GM12878 (cell line): ENCODE measurements around the gene PTPRF. TPM values are rescaled to one million over a fixed set of nuclear protein-coding genes. Genes with fewer than 3 reads are reported as not detected.

Experiments used
- ATAC-seq: fragments of 200-7000 bp; cut with Tn5 transposase; 3 replicates; pipeline ENCODE4 v1.9.1; 2020; ENCODE audit warnings: mild to moderate bottlenecking, moderate library complexity
- BruUV-seq: library from RNA; stranded (reverse); fragments of 400-500 nt; replicated peaks from 2 replicates; lab custom pipeline; 2021; lab: Mats Ljungman, UMichigan
- CTCF ChIA-PET: fragments of 300-600 bp; sonication (Branson Sonifier 250); formaldehyde crosslinking; extraction: SDS; loops from one replicate; lab custom pipeline; 2021; ENCODE audit warnings: inconsistent platforms; lab: Yijun Ruan, JAX
- POLR2A ChIA-PET: fragments of 350-600 bp; formaldehyde crosslinking; extraction: SDS; loops from one replicate; lab custom pipeline; 2021; ENCODE audit warnings: inconsistent platforms; lab: Charles Lee
- RAD21 ChIA-PET: fragments of 300-600 bp; sonication (Branson Sonifier 250); formaldehyde crosslinking; loops from one replicate; lab custom pipeline; 2023; ENCODE audit warnings: antibody characterized with exemption; ENCODE audit not compliant: unreplicated experiment; lab: Charles Lee
- SMC1A ChIA-PET: fragments of 300-600 bp; sonication (Branson Sonifier 250); formaldehyde crosslinking; loops from one replicate; lab custom pipeline; 2023; ENCODE audit not compliant: unreplicated experiment, uncharacterized antibody; lab: Charles Lee
- DNase-seq: peaks from one replicate; pipeline ENCODE4 v3.0.0-alpha.2; 2011; ENCODE audit warnings: low read depth, low spot score
- FAIRE-seq: peaks from 3 replicates; lab custom pipeline; 2011; peaks lifted over from hg19 to GRCh38; lab: Jason Lieb, UNC
- H2AFZ ChIP-seq: 2 replicates; pipeline ENCODE4 v1.6.0; 2011; ENCODE audit warnings: low read depth, low read length, control low read depth; ENCODE audit not compliant: control insufficient read depth
- H3K27ac ChIP-seq: 2 replicates; pipeline ENCODE4 v1.5.1; 2011; ENCODE audit warnings: control low read depth; ENCODE audit not compliant: control insufficient read depth, insufficient read depth
- H3K27me3 ChIP-seq, 2 experiments: replicated peaks in 1 of 2; 2 replicates each; pipeline versions ENCODE4 v1.6.0 to v1.6.1; 2011; ENCODE audit warnings: low read length in 1 of 2; ENCODE audit not compliant: control insufficient read depth in 2 of 2, insufficient read depth in 2 of 2
- H3K36me3 ChIP-seq, 2 experiments: 2 replicates each; pipeline ENCODE4 v1.5.1; 2011; ENCODE audit warnings: low read length in 1 of 2; ENCODE audit not compliant: control insufficient read depth in 2 of 2, insufficient read depth in 2 of 2
- H3K4me1 ChIP-seq: 2 replicates; pipeline ENCODE4 v1.6.1; 2011; ENCODE audit warnings: mild to moderate bottlenecking, low read length, moderate library complexity, mixed read lengths; ENCODE audit not compliant: control insufficient read depth, insufficient read depth
- H3K4me2 ChIP-seq: 2 replicates; pipeline ENCODE4 v1.6.0; 2011; ENCODE audit warnings: control low read depth; ENCODE audit not compliant: control insufficient read depth, insufficient read depth
- H3K4me3 ChIP-seq: fragments of 200-600 bp; sonication (generic); 2 replicates; pipeline ENCODE4 v1.5.1; 2016
- H3K79me2 ChIP-seq: 2 replicates; pipeline ENCODE4 v1.6.0; 2011; ENCODE audit warnings: low read length; ENCODE audit not compliant: control insufficient read depth, insufficient read depth
- H3K9ac ChIP-seq: 2 replicates; pipeline ENCODE4 v1.8.0; 2011; ENCODE audit warnings: low read length, control low read depth, mixed read lengths; ENCODE audit not compliant: control insufficient read depth, insufficient read depth
- H3K9me3 ChIP-seq: replicated peaks from 3 replicates; pipeline ENCODE4 v1.5.1; 2011; ENCODE audit warnings: mild to moderate bottlenecking, low read length; ENCODE audit not compliant: control insufficient read depth, insufficient read depth
- H4K20me1 ChIP-seq: 2 replicates; pipeline ENCODE4 v1.6.0; 2011; ENCODE audit not compliant: control insufficient read depth, insufficient read depth
- CEBPZ ChIP-seq: fragments of 150-350 bp; IDR thresholded peaks from 2 replicates; pipeline ENCODE4 v1.6.1; 2016; ENCODE audit warnings: low read depth, low read length
- E2F8 ChIP-seq: fragments of 450-650 bp; IDR thresholded peaks from 2 replicates; pipeline ENCODE4 v1.6.1; 2018; ENCODE audit warnings: mild to moderate bottlenecking, low read depth, moderate library complexity; ENCODE audit not compliant: partially characterized antibody
- GABPA ChIP-seq: IDR thresholded peaks from 2 replicates; pipeline ENCODE4 v1.6.1; 2014; ENCODE audit warnings: antibody characterized with exemption, low read depth, mild to moderate bottlenecking, inconsistent platforms
- MEF2A ChIP-seq: IDR thresholded peaks from 2 replicates; pipeline ENCODE4 v1.6.1; 2011; ENCODE audit warnings: low read depth, mild to moderate bottlenecking, low read length, moderate library complexity; ENCODE audit not compliant: insufficient read depth
- MTA3 ChIP-seq: IDR thresholded peaks from 2 replicates; pipeline ENCODE4 v1.6.1; 2012; ENCODE audit warnings: low read length, inconsistent platforms, borderline replicate concordance
- RELB ChIP-seq: fragments of 450-650 bp; IDR thresholded peaks from 2 replicates; pipeline ENCODE4 v1.6.1; 2017; ENCODE audit warnings: low read depth, mild to moderate bottlenecking, moderate library complexity
- SIN3A ChIP-seq: IDR thresholded peaks from 2 replicates; pipeline ENCODE4 v1.6.1; 2012; ENCODE audit warnings: low read depth, low read length, improper control_type of control experiment
- SUZ12 ChIP-seq: fragments of 200-600 bp; sonication (generic); IDR thresholded peaks from one replicate; pipeline ENCODE4 v1.6.1; 2018; ENCODE audit warnings: antibody characterized with exemption, mild to moderate bottlenecking; ENCODE audit not compliant: unreplicated experiment
- TCF7 ChIP-seq: IDR thresholded peaks from 2 replicates; pipeline ENCODE4 v1.6.1; 2014; ENCODE audit warnings: antibody characterized with exemption, borderline replicate concordance
- ZBTB4 ChIP-seq: fragments of 450-650 bp; formaldehyde crosslinking; IDR thresholded peaks from 2 replicates; pipeline ENCODE4 v1.4.0; 2022; ENCODE audit warnings: mild to moderate bottlenecking, moderate library complexity
- WGBS: methylation state at CpG from one replicate; pipeline ENCODE4 v1.1.6; 2016; ENCODE audit warnings: low lambda C conversion rate; ENCODE audit not compliant: insufficient replicate concordance, insufficient coverage; ENCODE audit errors: missing lambda C conversion rate; 5-methylcytosine and 5-hydroxymethylcytosine counted together
- in situ Hi-C: fragments of 300-500 bp; cut with MboI; formaldehyde crosslinking; loops from 9 replicates; pipeline ENCODE4 v1.14.3; 2018; ENCODE audit warnings: mixed read lengths
- intact Hi-C: fragments of 100-400 bp; cut with micrococcal nuclease; formaldehyde crosslinking; loops from one replicate; pipeline ENCODE4 v1.14.2; 2022; ENCODE audit not compliant: unreplicated experiment
- polyA plus RNA-seq, 11 experiments: library from polyadenylated mRNA; depleted of rRNA in 4 of 11; unstranded in 6 of 11; stranded (reverse) in 5 of 11; fragments of >200 nt; fragmentation: Nextera tagmentation in 4 of 11; fragmentation: Illumina TruSeq in 1 of 11; extraction: Ambion mirVana in 4 of 11; extraction: Trizol in 1 of 11; gene quantifications; 1 replicate in 1 of 11; 2 replicates in 10 of 11; pipeline versions ENCODE4 v1.2.1 to v1.2.3, GENCODE V29; 2011 to 2016; ENCODE audit warnings: inconsistent platforms in 2 of 11, missing spikeins in 2 of 11, low read depth in 1 of 11
- total RNA-seq, 4 experiments: library from RNA; depleted of rRNA in 3 of 4; stranded (reverse); fragments of >200 nt in 3 of 4; fragmentation: Illumina TruSeq in 1 of 4; extraction: Trizol in 1 of 4; gene quantifications; 2 replicates each; pipeline versions ENCODE4 v1.2.1 to v1.2.3, GENCODE V29; 2013 to 2021

The PTPRF gene
- total and polyA plus RNA-seq, 10 of the 15 experiments (the other 5 are each of a cell fraction or from before 2014, with no cell fraction given), result 0.04 to 2.6 (median 0.32) TPM

- no peak for TF ChIP-seq RELB
Observed at GRCh38 chr1:43530483-43531106, at the start of gene PTPRF (continued).

- Histone ChIP-seq H3K4me2 (no peak overlapping the region), H3K9ac (no peak overlapping the region), H3K79me2 (no peaks in the 10 kb centered on the region), H3K36me3 (no peaks in the 10 kb centered on the region), H3K27me3 (no peaks in the 10 kb centered on the region), H3K9me3 (no peaks in the 10 kb centered on the region), H3K4me1 (no peaks in the 10 kb centered on the region), H2AFZ (no peak overlapping the region), H3K27ac (no peak overlapping the region), H3K4me3 (no peak overlapping the region), H4K20me1 (no peaks in the 10 kb centered on the region)
- BruUV-seq, result no TSS peak
- ChIA-PET POLR2A (interaction anchor here (0.6 kb wide), 1 partner anchor 27 kb away, joined by 6 read pairs; no protein-coding TSS in a partner anchor), SMC1A (interaction anchor here (1.0 kb wide), 1 partner anchor 8 kb away, joined by 4 read pairs; no protein-coding TSS in a partner anchor), CTCF (interaction anchor here (0.8 kb wide), 1 partner anchor 243 kb away, joined by 4 read pairs; no protein-coding TSS in a partner anchor), RAD21 (no interaction called here)
- in situ Hi-C loops, result no loop called here
- no peak for DNase-seq
- no peak for FAIRE-seq
- TF ChIP-seq SIN3A (no peak), MEF2A (no peak), GABPA (no peak), MTA3 (no peak), CEBPZ (no peak), ZBTB4 (CRISPR knock-in tag) (no peak), TCF7 (no peak), SUZ12 (no peak), E2F8 (no peak)
- intact Hi-C loops, result no loop called here
- ATAC-seq, result no peak
- WGBS, result 60% methylated on average over 2 of the region's 2 CpGs
Observed at GRCh38 chr1:43481491-43481890, 49.2 kb upstream of the PTPRF start.
